ENCODE results near the gene DDX39B.
"Not testable (repeated sequence)": the region's sequence is repeated elsewhere in the genome, so short reads cannot be mapped to it uniquely, and the experiment has no call there.

Gene DDX39B

GRCh38 chr6:31575335-31575901, 33.6 kb upstream of the DDX39B start, which contains the start of gene TNF:
Gene TNF, plus strand, starts transcription at chr6:31575565. Its CDS starts 177 bp downstream, at chr6:31575742.
- DNase-seq, result no peak

- DNase-seq, result no peak
Measured at GRCh38 chr6:31574106-31575061, 32.6 kb upstream of the DDX39B start.

- no peak for DNase-seq
Measured at GRCh38 chr6:31573239-31574105, 31.7 kb upstream of the DDX39B start.

- no peak for DNase-seq
Measured at GRCh38 chr6:31572041-31572911, 30.5 kb upstream of the DDX39B start, which contains the start of gene LTA. Gene LTA, plus strand, starts transcription at chr6:31572289. Its CDS starts 454 bp downstream, at chr6:31572743.

DNA sequence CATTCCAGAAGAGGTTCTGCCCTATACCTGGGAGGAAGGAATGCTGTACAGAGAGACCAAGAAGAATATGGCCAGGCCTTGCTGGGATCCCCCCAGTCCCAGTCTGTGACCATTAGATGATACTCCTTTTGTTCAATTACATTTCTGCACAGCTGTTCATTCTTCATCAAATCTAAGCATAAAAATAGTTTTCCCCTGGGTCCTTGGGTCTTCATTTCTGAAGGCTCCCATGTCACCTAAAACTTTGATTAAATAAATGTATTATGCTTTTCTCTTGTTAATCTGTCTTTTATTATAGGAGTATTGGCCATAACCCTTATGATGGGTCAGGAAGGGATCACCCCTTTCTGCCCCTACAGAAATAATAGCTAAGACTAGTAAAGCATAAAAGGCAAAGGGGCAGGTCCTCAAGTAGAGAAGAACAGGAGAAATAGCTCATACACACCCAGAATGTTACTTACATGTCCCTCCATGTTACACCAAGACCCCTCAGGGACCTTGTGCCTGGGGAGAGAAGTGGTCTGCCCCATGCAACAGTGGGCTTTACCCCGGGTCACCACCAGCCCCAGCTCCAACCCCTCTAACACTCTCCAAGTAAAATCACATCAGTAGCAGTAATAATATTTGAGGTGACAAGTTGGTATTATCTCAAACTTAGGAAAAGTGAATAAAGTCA, 28.2 kb upstream of the DDX39B start:
- no peak for DNase-seq

- no peak for DNase-seq
Measured at GRCh38 chr6:31568537-31568961, 26.7 kb upstream of the DDX39B start.

DNA sequence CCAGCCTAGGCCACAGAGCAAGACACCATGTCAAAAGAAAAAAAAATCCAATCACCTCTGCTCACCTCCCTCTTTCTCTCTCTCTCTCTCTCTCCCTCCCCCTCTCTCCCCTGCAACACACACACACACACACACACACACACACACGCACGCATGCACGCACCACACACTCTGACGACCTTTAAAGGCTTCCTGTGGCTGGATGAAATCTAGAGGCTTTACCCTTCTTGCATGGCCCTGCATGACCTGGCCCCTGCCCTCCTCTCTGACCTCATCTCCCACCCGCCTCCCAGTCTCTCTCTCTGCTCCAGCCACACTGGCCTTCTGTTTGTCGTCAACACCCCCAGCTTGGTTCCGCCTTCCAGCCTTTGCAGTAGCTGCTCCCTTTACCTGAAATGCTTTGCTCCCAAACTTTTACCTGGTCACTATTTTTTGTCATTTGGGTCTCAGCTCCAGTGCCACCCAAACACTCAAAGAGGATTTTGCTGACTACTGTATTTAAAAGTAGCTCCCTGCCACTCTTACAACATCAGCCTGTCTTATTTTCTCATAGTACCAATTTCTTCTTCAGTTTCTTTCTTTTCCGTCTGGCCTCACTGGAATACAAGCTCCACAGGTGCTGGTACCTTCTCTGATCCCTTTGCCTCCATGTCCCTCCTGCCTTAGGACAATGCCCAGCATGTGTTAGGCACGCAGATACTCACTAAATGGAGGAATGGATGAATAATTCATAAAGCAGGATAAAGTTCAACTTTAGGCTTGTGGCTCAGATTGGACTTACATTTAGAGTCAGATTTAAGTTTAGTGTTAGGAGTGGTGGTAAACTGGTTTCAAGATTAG, 25.9 kb upstream of the DDX39B start:
- no peak for DNase-seq

DNA sequence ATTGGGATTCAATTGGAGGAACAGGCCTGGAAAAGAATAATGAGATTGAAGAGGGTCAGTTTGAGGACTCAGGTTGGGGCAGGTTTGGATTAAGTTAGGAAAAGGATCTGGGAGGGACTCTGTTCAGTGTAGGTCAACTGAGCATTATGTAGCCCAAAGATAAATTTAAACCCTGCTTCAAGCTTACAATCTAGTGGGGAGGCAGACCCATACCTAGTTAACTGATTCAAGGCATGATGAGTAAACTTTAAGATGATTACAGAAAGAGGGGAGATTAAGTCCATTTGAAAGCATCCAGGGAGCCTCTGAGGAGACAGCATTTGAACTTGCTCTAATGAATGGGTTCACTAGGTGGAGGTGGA, 18.9 kb upstream of the DDX39B start:
- DNase-seq, result no peak

DNA sequence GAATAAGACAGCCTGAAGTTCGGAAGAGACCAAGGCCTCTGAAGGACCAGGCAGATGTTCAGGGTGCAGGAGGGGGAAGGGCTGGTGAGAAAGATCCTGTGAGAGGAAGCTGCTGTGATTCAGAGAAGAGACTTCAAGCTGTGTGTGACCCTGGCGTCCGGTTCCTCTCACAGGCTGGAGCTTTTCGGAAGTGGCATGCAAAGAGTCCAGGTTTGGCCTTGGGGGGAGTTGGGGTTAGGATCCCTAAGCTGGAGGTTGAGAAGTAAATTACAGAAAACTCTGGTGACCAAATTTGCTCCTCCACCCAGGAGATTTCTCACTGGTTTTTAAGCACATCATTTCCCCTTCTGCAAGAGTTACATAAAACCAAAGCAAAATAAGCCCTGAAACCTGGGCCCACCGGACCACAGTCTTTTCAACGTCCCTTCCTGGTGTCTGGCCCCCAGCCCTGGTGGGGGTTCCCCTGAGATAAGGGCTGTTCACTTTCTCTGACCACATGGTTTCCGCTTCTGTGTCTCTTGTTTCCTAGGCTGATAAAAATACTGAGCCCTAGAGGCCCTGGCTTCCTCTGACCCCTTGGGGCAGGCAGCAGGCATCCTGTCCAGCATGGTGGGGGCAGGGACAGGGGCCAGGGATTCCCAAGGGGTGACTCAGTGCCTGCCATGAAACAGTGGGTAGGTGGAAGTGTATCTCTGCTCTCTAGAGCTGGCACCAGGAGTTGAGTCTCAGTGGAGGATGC, 18.3 kb upstream of the DDX39B start:
- DNase-seq, result no peak

DNA sequence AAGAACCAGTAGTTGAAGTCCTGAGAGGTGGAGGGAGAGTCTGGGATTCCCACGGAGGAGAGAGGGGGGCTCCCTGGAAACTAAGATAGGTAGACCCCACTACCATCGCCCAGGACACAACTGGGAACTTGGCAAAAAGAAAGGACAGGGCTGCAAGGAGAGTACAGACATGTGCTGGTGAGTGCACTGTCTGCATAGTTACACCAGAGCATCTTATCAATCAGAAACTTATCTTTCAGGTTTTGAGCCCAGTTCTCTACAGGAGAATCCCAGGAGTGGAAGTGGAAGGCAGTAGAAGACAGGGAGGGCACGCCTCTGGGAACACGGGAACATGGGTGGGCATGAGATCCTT, 17.8 kb upstream of the DDX39B start:
- no peak for DNase-seq

- no peak for DNase-seq
Measured at GRCh38 chr6:31558631-31559500, 17.1 kb upstream of the DDX39B start.

- no peak for DNase-seq
Measured at GRCh38 chr6:31558318-31558625, 16.5 kb upstream of the DDX39B start.

GRCh38 chr6:31557443-31558317, 15.9 kb upstream of the DDX39B start:
- DNase-seq, result no peak

- DNase-seq, result no peak
Measured at GRCh38 chr6:31556307-31556706, 14.5 kb upstream of the DDX39B start.

GRCh38 chr6:31551371-31551770, 9.6 kb upstream of the DDX39B start:
- DNase-seq, result not testable (repeated sequence)

GRCh38 chr6:31548544-31548873, 6.7 kb upstream of the DDX39B start:
- no peak for DNase-seq

GRCh38 chr6:31547727-31548543, 6.1 kb upstream of the DDX39B start:
- DNase-seq, result no peak

Measured in NCI-H1048 (cell line).